GM12892 (cell line): ENCODE results near the gene CIPC.

Experiments used
- DNase-seq: peaks from one replicate; pipeline ENCODE4 v3.0.0; 2011; ENCODE audit not compliant: insufficient read length
- FAIRE-seq: peaks from 2 replicates; lab custom pipeline; 2011; peaks lifted over from hg19 to GRCh38; lab: Jason Lieb, UNC
- POLR2A ChIP-seq: IDR thresholded peaks from 2 replicates; pipeline ENCODE4 v1.6.1; 2011; ENCODE audit warnings: low read depth, low read length, control low read depth
- POLR2AphosphoS5 ChIP-seq: IDR thresholded peaks from 2 replicates; pipeline ENCODE4 v1.6.1; 2011; ENCODE audit warnings: low read depth, low read length, control low read depth
- TAF1 ChIP-seq: IDR thresholded peaks from 2 replicates; pipeline ENCODE4 v1.6.1; 2011; ENCODE audit warnings: low read depth, mild to moderate bottlenecking, control low read depth, low read length, borderline replicate concordance

Gene CIPC

DNA sequence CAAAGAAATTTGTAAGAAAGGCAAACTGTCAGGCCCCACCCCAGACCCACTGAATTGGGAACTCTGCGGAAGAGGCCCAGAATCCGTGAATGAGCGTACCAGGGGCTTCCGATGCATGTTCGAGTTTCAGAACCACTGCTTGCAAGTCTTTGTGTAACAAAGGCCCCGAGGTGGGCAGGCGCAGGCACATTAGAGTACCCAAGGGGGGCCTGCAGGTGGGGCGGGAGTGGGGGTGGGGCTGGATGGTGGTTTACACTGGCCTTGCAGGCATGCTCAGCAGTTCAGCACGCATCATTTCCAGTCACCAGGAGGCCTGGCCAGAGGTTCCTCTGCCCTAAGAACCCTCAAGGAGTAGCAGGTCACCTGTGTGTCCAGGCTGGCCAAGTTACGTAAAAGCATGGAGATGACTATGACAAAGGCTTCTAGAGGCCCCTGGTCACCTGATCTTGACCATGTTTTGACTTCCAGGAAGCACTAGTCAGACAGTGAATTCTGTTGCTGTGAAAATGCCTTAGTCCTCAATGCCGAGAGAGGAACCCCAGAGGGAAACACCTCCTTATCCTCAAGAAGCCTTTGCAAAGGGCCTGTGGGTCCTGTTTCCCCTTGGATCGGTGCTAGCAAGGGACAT is 36.3 kb upstream of the CIPC start:
- DNase-seq (no peak), FAIRE-seq (no peak)
- TF ChIP-seq POLR2AphosphoS5 (no peak), TAF1 (no peak), POLR2A (no peak)

DNA sequence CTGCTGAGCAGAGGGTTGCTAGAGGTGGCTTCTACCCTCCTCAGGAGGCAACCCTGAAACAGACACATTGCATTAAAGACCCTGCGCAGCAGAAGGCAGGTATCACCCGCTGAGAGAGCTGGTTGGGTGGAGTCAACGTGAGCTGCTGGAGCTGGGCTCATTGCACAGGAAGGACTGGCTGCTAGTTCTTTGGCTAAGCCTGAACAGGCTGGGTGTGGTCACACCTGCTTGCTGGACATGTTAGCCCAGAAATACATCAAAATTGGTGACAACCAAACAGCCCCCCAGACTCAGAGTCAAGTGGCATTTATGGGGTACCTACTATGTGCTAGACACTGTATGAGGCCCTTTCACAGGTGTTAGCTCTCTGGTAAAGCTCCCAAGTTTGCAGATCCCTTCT is 35.8 kb upstream of the CIPC start:
- DNase-seq (no peak), FAIRE-seq (no peak)
- TF ChIP-seq POLR2A (no peak), POLR2AphosphoS5 (no peak), TAF1 (no peak)

DNA sequence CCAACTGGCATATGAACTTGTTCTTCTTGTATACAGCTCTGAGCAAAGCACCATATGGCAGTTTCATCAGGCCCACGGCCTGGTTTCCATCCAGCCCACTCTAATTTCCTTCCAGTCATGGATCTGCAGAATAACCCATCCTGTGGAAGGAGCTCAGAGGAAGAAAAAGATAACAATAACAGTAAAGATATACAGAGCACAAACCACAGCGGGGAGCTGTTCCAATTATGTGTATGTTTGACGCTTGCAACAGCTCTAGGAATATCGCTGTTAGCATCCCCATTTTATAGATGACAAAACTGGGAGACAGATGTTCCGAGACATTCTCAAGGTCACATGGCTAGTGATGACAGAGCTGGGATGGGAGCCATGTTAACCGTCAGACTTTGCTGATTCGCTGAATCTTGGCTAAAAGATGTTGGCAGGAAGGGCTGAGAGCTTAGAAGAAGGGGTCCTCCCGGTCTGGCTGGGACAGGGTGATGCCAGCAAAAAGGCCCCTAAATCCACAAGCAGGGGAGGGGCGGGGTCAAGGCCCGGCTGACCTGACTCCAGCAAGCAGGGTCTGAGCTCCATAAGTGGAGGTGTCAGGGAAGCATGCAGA is 34.4 kb upstream of the CIPC start:
- FAIRE-seq (no peak), DNase-seq (no peak)
- TF ChIP-seq POLR2AphosphoS5 (no peak), POLR2A (no peak), TAF1 (no peak)

DNA sequence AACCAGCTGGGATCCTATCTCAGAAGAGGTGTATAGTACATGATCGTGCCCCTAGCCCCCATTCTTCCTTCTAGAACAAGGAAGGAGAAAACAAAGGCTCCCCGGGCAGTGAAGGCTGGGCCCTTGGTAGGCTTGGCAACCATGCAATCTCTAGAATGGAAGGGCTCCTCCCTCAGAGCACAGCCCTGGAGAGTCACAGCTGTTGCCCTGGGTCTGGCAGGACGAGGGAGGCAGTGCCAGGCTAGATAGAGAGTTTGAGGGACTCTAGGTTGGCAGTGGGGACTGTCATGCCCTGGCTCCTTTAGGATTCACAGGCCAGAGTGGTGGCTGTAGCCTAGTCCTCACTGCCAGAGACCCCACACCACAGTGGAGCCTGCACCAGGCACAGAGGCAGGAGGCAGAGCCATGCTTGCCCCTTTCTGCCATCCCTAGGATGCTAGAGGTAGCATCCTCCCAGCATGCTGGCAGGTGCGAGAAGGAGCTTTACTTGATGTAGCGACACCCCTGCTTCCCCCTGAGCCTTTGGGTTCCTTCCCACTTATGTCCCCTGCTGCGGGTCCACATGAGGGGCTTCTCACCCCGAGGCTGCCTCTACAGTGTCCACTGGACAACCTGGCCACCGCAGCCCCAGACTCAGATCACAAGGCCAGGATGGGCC is 33.4 kb upstream of the CIPC start:
- TF ChIP-seq TAF1 = no peak
- TF ChIP-seq POLR2AphosphoS5 = no peak
- no peak for TF ChIP-seq POLR2A
- DNase-seq = no peak
- FAIRE-seq = no peak

DNA sequence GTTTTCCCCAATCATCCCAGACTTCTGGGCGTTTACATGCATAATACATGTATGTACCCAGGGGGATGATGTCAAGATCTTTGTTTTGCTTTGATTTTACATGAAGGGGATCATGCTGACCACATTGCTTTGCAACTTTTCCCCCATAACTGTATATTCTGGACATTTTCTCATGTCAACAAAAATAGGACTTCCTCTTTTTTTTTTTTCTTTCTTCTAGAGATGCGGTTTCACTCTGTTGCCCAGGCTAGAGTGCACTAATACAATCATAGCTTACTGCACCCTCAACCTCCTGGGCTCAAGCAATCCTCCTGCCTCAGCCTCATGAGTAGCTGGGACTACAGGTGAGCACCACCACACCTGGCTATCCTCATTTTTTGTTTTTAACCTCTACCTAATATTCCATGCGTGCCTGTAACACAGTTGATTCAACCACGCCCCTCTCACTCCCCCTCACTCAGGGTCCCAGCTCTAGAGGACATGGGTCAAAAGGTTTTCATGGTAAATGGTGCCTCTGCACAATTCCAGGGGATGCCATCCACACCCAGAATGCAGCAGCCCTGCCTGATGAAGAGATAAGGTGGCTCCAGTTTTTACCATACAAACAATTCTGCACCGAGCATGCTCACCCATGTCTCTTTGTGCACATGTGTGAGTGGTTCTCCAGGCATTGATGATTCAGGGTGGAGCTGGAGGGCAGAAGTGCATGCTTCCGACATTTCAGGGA is 32.0 kb upstream of the CIPC start:
- DNase-seq = no peak
- no peak for TF ChIP-seq POLR2A
- TF ChIP-seq TAF1 = no peak
- TF ChIP-seq POLR2AphosphoS5 = no peak
- FAIRE-seq = no peak

DNA sequence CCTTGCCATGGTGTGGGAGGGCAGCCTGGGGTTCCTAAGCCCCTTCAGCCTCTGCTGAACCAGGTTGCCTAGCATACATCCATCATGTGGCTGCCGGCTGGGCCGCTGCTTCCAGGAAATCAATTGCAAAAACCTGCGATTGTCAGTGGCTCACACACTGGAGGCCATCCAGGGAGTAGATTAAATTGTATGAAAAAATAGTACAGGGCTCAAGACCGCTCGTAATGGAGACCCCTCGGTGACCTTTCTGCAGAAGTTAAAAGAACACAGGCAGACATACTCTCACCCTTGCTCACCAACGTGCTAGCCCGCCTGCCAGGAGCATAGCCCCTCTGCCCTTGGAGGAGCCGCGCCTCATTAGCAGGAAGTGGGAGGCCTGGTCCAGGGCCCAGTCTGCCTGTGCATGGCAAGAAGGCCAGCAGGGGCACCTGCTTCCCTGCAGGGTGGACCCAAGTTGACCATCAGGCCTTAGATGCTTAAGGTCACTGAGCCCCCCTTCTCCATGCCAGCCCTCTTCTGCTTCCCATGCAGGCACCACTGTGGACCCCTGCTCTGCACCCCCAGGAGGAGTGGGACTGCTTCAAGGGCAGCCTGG is 31.4 kb upstream of the CIPC start:
- no peak for TF ChIP-seq POLR2AphosphoS5
- TF ChIP-seq TAF1 = no peak
- FAIRE-seq (no peak), DNase-seq (no peak)

DNA sequence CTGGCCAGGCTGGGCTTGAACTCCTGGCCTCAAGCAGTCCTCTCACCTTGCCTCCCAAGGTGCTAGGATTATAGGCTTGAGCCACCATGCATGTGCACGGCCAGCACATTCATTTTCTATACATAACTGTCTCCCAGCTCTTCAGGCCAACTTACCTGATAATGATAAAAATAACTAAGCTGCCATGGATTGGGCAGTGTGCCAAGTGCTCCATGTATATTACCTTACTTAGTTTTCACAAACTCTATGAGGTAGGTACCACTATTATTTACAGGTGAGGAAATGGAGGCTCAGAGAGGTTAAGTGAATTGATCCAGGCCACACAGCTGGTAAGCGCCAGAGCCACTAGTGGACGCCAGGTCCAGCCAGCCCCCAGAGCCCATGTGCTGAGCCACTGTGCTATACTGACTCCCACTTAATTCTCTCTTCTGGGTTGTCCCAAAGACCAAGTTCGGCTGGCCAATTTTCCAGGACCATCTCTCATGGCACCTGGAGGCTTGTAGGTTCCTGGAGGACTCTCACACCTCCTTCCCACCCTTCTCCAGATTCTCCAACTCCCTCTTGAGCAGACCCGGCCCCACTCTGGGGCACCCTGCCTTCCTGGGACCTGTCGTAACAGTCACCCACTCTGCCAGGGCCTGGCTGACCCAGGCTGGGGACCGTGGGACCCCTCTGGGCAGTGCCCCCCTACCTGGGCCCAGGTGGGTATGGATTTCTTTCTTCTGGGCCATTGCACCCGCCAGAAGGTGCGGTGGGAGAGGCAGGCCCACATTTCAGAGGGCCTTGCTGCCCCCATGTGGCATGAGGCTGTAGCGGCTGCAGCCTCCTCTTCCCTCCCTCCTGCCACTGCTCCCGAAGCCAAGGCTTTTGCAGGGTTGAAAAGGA is 30.2 kb upstream of the CIPC start:
- TF ChIP-seq TAF1 (no peak), POLR2A (no peak), POLR2AphosphoS5 (no peak)
- DNase-seq = peak; percentile 61
- peak; percentile 40 for FAIRE-seq

DNA sequence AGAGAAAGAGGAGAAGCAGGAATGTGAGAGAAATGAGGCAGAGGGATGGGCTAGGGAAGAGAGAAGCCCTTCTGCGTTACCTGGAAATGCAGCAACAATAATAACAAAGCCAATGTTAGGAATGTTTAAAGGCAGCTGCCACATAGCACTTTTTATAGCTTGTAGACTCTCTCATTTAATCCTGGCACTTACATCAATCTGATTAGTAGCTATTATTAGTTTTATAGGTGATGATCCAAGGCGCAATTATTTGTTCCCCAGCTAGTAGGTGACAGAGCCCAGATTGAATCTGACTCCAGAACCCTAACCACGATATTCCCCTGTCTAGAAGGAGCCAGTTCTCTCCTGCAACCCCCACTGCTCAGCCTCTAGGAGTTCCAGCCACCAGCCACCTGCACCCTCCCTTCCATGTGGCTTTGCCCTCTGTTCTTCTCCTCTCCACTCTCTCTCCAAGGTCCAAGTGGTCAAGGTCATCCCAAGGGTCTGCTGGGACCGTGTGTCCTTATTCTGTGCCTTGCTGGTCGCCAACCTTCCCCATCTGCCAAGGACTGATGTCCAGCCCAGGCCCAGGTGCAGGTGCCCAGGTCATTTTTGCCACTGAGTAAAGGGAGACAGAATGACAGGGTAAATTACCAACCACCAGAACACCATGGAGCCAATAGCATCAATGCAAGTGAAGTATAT is 29.4 kb upstream of the CIPC start:
- TF ChIP-seq POLR2AphosphoS5 (no peak), POLR2A (no peak), TAF1 (no peak)
- no peak for DNase-seq
- no peak for FAIRE-seq

DNA sequence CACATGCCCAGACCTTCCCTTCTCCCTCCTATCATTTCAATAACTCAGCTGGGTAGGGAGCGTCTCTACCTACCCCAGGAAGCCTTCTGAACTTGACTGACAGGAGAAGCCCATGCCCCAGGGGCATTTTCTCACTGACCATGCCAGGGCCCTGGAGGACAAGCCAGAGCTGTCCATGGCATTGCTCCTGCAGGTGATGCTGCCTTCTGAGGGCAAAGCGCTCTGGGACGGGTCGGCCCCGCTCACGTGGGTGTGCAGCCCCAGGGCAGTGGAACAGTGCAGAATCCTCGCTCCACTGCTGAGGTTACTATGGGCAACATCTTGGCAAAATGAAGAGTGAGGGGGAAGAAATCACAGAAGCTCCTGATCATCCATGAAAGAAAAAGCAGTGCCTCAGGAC is 28.5 kb upstream of the CIPC start:
- no peak for TF ChIP-seq POLR2AphosphoS5
- TF ChIP-seq TAF1 = no peak
- no peak for TF ChIP-seq POLR2A
- DNase-seq (no peak), FAIRE-seq (no peak)

DNA sequence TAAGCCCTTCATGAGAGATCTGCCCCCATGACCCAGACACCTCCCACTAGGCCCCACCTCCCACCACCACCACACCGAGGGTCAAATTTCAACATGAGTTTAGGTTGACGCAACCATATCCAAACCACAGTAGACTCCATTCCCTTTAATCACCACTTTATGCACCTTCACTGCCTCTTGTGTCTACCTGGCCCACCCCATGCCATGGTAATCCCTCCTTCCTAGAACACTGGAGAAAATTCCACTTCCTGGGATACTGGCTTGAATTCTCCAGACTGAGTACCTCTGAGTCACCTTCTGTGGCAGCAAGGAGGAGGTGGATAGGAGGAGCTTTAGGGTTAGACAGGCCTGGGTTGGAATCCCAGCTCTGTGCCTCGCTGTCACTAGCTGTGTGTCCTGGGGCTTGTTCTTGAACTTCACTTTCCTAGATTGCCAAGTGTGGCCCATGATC is 26.1 kb upstream of the CIPC start:
- FAIRE-seq (no peak), DNase-seq (no peak)
- no peak for TF ChIP-seq TAF1
- TF ChIP-seq POLR2AphosphoS5 = no peak
- no peak for TF ChIP-seq POLR2A
